GM12878 (cell line): Measurements from ENCODE around the gene OR12D2. TPM values are rescaled to one million over a fixed set of nuclear protein-coding genes. Genes with fewer than 3 reads are reported as not detected.

ENCODE experiments used
- BRCA1 ChIP-seq: IDR thresholded peaks from 2 replicates; pipeline ENCODE4 v1.6.1; 2011; ENCODE audit warnings: low read depth, low read length, improper control_type of control experiment
- CREM ChIP-seq: IDR thresholded peaks from 2 replicates; pipeline ENCODE4 v1.6.1; 2014; ENCODE audit warnings: antibody characterized with exemption, low read depth
- ELK1 ChIP-seq: IDR thresholded peaks from 2 replicates; pipeline ENCODE4 v1.6.1; 2012; ENCODE audit warnings: low read depth, low read length, improper control_type of control experiment
- IKZF2 ChIP-seq, 2 experiments: fragments of 450-650 bp; IDR thresholded peaks; 2 replicates each; pipeline ENCODE4 v1.6.1; 2017; ENCODE audit warnings: mild to moderate bottlenecking in 2 of 2, moderate library complexity in 2 of 2
- MEF2B ChIP-seq: fragments of 450-650 bp; IDR thresholded peaks from 2 replicates; pipeline ENCODE4 v1.6.1; 2018; ENCODE audit warnings: mild to moderate bottlenecking, moderate library complexity; ENCODE audit not compliant: partially characterized antibody, poor library complexity, severe bottlenecking
- PAX8 ChIP-seq: fragments of 450-650 bp; IDR thresholded peaks from 2 replicates; pipeline ENCODE4 v1.6.1; 2017; ENCODE audit warnings: mild to moderate bottlenecking, moderate library complexity
- POU2F2 ChIP-seq: IDR thresholded peaks from 3 replicates; pipeline ENCODE4 v1.6.1; 2011; ENCODE audit warnings: low read depth, mild to moderate bottlenecking, low read length, borderline replicate concordance
- SIN3A ChIP-seq: IDR thresholded peaks from 2 replicates; pipeline ENCODE4 v1.6.1; 2012; ENCODE audit warnings: low read depth, low read length, improper control_type of control experiment
- SMC3 ChIP-seq: IDR thresholded peaks from 2 replicates; pipeline ENCODE4 v1.6.1; 2011; ENCODE audit warnings: low read length, improper control_type of control experiment, borderline replicate concordance
- USF1 ChIP-seq: IDR thresholded peaks from 2 replicates; pipeline ENCODE4 v1.6.1; 2011; ENCODE audit warnings: borderline replicate concordance, low read depth, mild to moderate bottlenecking, moderate library complexity, mixed read lengths, low read length; ENCODE audit not compliant: insufficient read depth; ENCODE audit errors: extremely low read length
- polyA plus RNA-seq, 11 experiments: library from polyadenylated mRNA; depleted of rRNA in 4 of 11; unstranded in 6 of 11; stranded (reverse) in 5 of 11; fragments of >200 nt; fragmentation: Nextera tagmentation in 4 of 11; fragmentation: Illumina TruSeq in 1 of 11; extraction: Ambion mirVana in 4 of 11; extraction: Trizol in 1 of 11; gene quantifications; 1 replicate in 1 of 11; 2 replicates in 10 of 11; pipeline versions ENCODE4 v1.2.1 to v1.2.3, GENCODE V29; 2011 to 2016; ENCODE audit warnings: inconsistent platforms in 2 of 11, missing spikeins in 2 of 11, low read depth in 1 of 11
- total RNA-seq, 4 experiments: library from RNA; depleted of rRNA in 3 of 4; stranded (reverse); fragments of >200 nt in 3 of 4; fragmentation: Illumina TruSeq in 1 of 4; extraction: Trizol in 1 of 4; gene quantifications; 2 replicates each; pipeline versions ENCODE4 v1.2.1 to v1.2.3, GENCODE V29; 2013 to 2021
- TF ChIP-seq, protein P1 (sequence below): fragments of 450-650 bp; conservative IDR thresholded peaks from 2 replicates; pipeline ENCODE4 v1.6.1; 2017; ENCODE audit warnings: mild to moderate bottlenecking, moderate library complexity
- TF ChIP-seq, protein P2 (sequence below): fragments of 450-650 bp; formaldehyde crosslinking; IDR thresholded peaks from 2 replicates; pipeline ENCODE4 v1.4.0; 2022; ENCODE audit warnings: mild to moderate bottlenecking, moderate library complexity

OR12D2 gene
- total and polyA plus RNA-seq, 10 of the 15 experiments (the other 5 are each of a cell fraction or from before 2014, with no cell fraction given): not detected

- TF ChIP-seq, protein P1, sequence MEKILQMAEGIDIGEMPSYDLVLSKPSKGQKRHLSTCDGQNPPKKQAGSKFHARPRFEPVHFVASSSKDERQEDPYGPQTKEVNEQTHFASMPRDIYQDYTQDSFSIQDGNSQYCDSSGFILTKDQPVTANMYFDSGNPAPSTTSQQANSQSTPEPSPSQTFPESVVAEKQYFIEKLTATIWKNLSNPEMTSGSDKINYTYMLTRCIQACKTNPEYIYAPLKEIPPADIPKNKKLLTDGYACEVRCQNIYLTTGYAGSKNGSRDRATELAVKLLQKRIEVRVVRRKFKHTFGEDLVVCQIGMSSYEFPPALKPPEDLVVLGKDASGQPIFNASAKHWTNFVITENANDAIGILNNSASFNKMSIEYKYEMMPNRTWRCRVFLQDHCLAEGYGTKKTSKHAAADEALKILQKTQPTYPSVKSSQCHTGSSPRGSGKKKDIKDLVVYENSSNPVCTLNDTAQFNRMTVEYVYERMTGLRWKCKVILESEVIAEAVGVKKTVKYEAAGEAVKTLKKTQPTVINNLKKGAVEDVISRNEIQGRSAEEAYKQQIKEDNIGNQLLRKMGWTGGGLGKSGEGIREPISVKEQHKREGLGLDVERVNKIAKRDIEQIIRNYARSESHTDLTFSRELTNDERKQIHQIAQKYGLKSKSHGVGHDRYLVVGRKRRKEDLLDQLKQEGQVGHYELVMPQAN: no peak
- TF ChIP-seq USF1 (no peak), IKZF2 (IDR thresholded peaks at IDR 0.05) (no peak), SIN3A (no peak), SMC3 (no peak), MEF2B (no peak), PAX8 (no peak), ELK1 (no peak), BRCA1 (no peak), POU2F2 (no peak), CREM (no peak)
- TF ChIP-seq, protein P2, sequence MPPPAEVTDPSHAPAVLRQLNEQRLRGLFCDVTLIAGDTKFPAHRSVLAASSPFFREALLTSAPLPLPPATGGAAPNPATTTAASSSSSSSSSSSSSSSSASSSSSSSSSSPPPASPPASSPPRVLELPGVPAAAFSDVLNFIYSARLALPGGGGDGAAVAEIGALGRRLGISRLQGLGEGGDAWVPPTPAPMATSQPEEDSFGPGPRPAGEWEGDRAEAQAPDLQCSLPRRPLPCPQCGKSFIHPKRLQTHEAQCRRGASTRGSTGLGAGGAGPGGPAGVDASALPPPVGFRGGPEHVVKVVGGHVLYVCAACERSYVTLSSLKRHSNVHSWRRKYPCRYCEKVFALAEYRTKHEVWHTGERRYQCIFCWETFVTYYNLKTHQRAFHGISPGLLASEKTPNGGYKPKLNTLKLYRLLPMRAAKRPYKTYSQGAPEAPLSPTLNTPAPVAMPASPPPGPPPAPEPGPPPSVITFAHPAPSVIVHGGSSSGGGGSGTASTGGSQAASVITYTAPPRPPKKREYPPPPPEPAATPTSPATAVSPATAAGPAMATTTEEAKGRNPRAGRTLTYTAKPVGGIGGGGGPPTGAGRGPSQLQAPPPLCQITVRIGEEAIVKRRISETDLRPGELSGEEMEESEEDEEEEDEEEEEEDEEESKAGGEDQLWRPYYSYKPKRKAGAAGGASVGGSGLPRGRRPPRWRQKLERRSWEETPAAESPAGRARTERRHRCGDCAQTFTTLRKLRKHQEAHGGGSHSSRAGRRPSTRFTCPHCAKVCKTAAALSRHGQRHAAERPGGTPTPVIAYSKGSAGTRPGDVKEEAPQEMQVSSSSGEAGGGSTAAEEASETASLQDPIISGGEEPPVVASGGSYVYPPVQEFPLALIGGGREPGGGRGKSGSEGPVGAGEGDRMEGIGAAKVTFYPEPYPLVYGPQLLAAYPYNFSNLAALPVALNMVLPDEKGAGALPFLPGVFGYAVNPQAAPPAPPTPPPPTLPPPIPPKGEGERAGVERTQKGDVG (CRISPR knock-in tag): no peak
Observed at GRCh38 chr6:29403801-29404200, 8.4 kb downstream of the OR12D2 start (continued).
